MG63 (cell line): Measurements from ENCODE around the gene GRK1. TPM values are rescaled to one million over a fixed set of nuclear protein-coding genes. Genes with fewer than 3 reads are reported as not detected.
"Not testable (repeated sequence)": the region's sequence is repeated elsewhere in the genome, so short reads cannot be mapped to it uniquely, and the experiment has no call there.

Source experiments
- DNase-seq: peaks from one replicate; pipeline ENCODE4 v3.0.0-alpha.2; 2020
- H3K27me3 ChIP-seq: fragments of 250-450 bp; sonication (Bioruptor Pico); 2 replicates; pipeline ENCODE4 v1.5.1; 2020; ENCODE audit warnings: mild to moderate bottlenecking, moderate library complexity
- H3K36me3 ChIP-seq: fragments of 250-450 bp; sonication (Bioruptor Pico); 2 replicates; pipeline ENCODE4 v1.5.1; 2020; ENCODE audit warnings: mild to moderate bottlenecking, moderate library complexity
- H3K4me3 ChIP-seq: fragments of 250-450 bp; sonication (Bioruptor Pico); 2 replicates; pipeline ENCODE4 v1.5.1; 2020; ENCODE audit warnings: mild to moderate bottlenecking, moderate library complexity
- H3K9me3 ChIP-seq: fragments of 250-450 bp; sonication (Bioruptor Pico); 2 replicates; pipeline ENCODE4 v1.5.1; 2020; ENCODE audit warnings: mild to moderate bottlenecking, moderate library complexity
- total RNA-seq: library from RNA; depleted of rRNA; stranded (reverse); fragments of >200 nt; shearing (Covaris generic); gene quantifications from 2 replicates; pipeline ENCODE4 v1.2.3, GENCODE V29; 2014; ENCODE audit warnings: low replicate concordance; rRNA removed

Gene GRK1
- total RNA-seq = not detected in 2 replicates

GRCh38 chr13:113666951-113667701, at the start of gene GRK1:
TSS of gene GRK1 (plus strand) at chr13:113667219. CDS start at chr13:113667387, 168 bp downstream.
- H3K9me3 ChIP-seq = no peaks in the 10 kb centered on the region
- no peaks in the 10 kb centered on the region for H3K36me3 ChIP-seq
- no peaks in the 10 kb centered on the region for H3K27me3 ChIP-seq
- no peak within 1 kb of the TSS for H3K4me3 ChIP-seq
- DNase-seq = no peak

GRCh38 chr13:113617961-113618360, 49.1 kb upstream of the GRK1 start:
- Histone ChIP-seq H3K9me3 (no peaks in the 10 kb centered on the region), H3K27me3 (no peaks in the 10 kb centered on the region), H3K36me3 (peaks cover 38% of the 10 kb centered on the region), H3K4me3 (no peak overlapping the region)
- DNase-seq = no peak

- Histone ChIP-seq H3K36me3 (peaks cover 33% of the 10 kb centered on the region), H3K9me3 (no peaks in the 10 kb centered on the region), H3K27me3 (no peaks in the 10 kb centered on the region), H3K4me3 (no peak overlapping the region)
- DNase-seq = no peak
These were observed 48.6 kb upstream of the GRK1 start for GRCh38 chr13:113618455-113618854.

GRCh38 chr13:113620036-113620796, 46.8 kb upstream of the GRK1 start:
- DNase-seq = no peak
- no peaks in the 10 kb centered on the region for H3K9me3 ChIP-seq
- no peak overlapping the region for H3K4me3 ChIP-seq
- H3K27me3 ChIP-seq = no peaks in the 10 kb centered on the region
- H3K36me3 ChIP-seq = peaks cover 35% of the 10 kb centered on the region

GRCh38 chr13:113621046-113621445, 46.0 kb upstream of the GRK1 start:
- peaks cover 35% of the 10 kb centered on the region for H3K36me3 ChIP-seq

GRCh38 chr13:113621498-113621897, 45.5 kb upstream of the GRK1 start:
- not testable (repeated sequence) for H3K4me3 ChIP-seq, H3K27me3 ChIP-seq, H3K9me3 ChIP-seq
- DNase-seq = peak; percentile 38
- peaks cover 37% of the 10 kb centered on the region for H3K36me3 ChIP-seq

More at GRCh38 chr13:113621046-113621445, 46.0 kb upstream of the GRK1 start:
- H3K9me3 ChIP-seq = no peaks in the 10 kb centered on the region
- no peak for DNase-seq
- no peak overlapping the region for H3K4me3 ChIP-seq
- no peaks in the 10 kb centered on the region for H3K27me3 ChIP-seq

GRCh38 chr13:113621986-113622550, 45.0 kb upstream of the GRK1 start:
- peaks cover 42% of the 10 kb centered on the region for H3K36me3 ChIP-seq
- H3K27me3 ChIP-seq, DNase-seq: not testable (repeated sequence)

GRCh38 chr13:113622791-113623490, 44.1 kb upstream of the GRK1 start:
- no peaks in the 10 kb centered on the region for H3K27me3 ChIP-seq
- no peak for DNase-seq
- H3K4me3 ChIP-seq = no peak overlapping the region
- peaks cover 46% of the 10 kb centered on the region for H3K36me3 ChIP-seq
- no peaks in the 10 kb centered on the region for H3K9me3 ChIP-seq

More at GRCh38 chr13:113621986-113622550, 45.0 kb upstream of the GRK1 start:
- H3K4me3 ChIP-seq, H3K9me3 ChIP-seq: not testable (repeated sequence)

- no peaks in the 10 kb centered on the region for H3K27me3 ChIP-seq
- H3K36me3 ChIP-seq = peaks cover 38% of the 10 kb centered on the region
- peak; percentile 17 for DNase-seq
- no peak overlapping the region for H3K4me3 ChIP-seq
- no peaks in the 10 kb centered on the region for H3K9me3 ChIP-seq
These were observed 43.4 kb upstream of the GRK1 start for GRCh38 chr13:113623491-113624234.

GRCh38 chr13:113624235-113624587, 42.8 kb upstream of the GRK1 start:
- Histone ChIP-seq H3K36me3 (peaks cover 38% of the 10 kb centered on the region), H3K9me3 (no peaks in the 10 kb centered on the region), H3K27me3 (no peaks in the 10 kb centered on the region), H3K4me3 (no peak overlapping the region)
- DNase-seq = no peak

GRCh38 chr13:113624640-113625304, 42.2 kb upstream of the GRK1 start:
- not testable (repeated sequence) for H3K9me3 ChIP-seq, DNase-seq, H3K27me3 ChIP-seq, H3K4me3 ChIP-seq
- H3K36me3 ChIP-seq = peaks cover 42% of the 10 kb centered on the region

- DNase-seq = no peak
- Histone ChIP-seq H3K9me3 (no peaks in the 10 kb centered on the region), H3K27me3 (no peaks in the 10 kb centered on the region), H3K36me3 (peaks cover 38% of the 10 kb centered on the region), H3K4me3 (no peak overlapping the region)
These were observed 40.9 kb upstream of the GRK1 start for GRCh38 chr13:113625965-113626721.

- H3K36me3 ChIP-seq = peaks cover 44% of the 10 kb centered on the region
- H3K27me3 ChIP-seq = no peaks in the 10 kb centered on the region
- DNase-seq = no peak
- H3K4me3 ChIP-seq = no peak overlapping the region
- no peaks in the 10 kb centered on the region for H3K9me3 ChIP-seq
These were observed 39.9 kb upstream of the GRK1 start for GRCh38 chr13:113627136-113627535.

GRCh38 chr13:113628291-113629270, 38.4 kb upstream of the GRK1 start:
- no peaks in the 10 kb centered on the region for H3K27me3 ChIP-seq
- H3K9me3 ChIP-seq = no peaks in the 10 kb centered on the region
- H3K36me3 ChIP-seq = peaks cover 53% of the 10 kb centered on the region
- no peak for DNase-seq
- H3K4me3 ChIP-seq = no peak overlapping the region
